ENCODE data around the gene ERBB4. TPM values are rescaled to one million over a fixed set of nuclear protein-coding genes. Genes with fewer than 3 reads are reported as not detected.

ERBB4 gene
- total RNA-seq, 1 donor from 2014 or later = 1.2 TPM

- no peaks in the 10 kb centered on the region for H3K36me3 Mint-ChIP-seq (ENCODE audit: low read depth, unreplicated experiment)
- no peaks in the 10 kb centered on the region for H3K27me3 Mint-ChIP-seq (ENCODE audit: low read depth, unreplicated experiment)
- H3K4me3 Mint-ChIP-seq (ENCODE audit: unreplicated experiment) = no peak overlapping the region
- H3K27ac Mint-ChIP-seq (ENCODE audit: unreplicated experiment) = peak overlapping the region; percentile 29
- FAIRE-seq (no peak), DNase-seq (ENCODE audit: low read depth) (peak; percentile 59)
- Histone ChIP-seq H3K36me3 (ENCODE audit: insufficient read depth, low read length) (no peaks in the 10 kb centered on the region), H2AFZ (ENCODE audit: low read depth, low read length) (no peak overlapping the region), H3K79me2 (ENCODE audit: insufficient read depth, low read length) (no peaks in the 10 kb centered on the region), H3K4me2 (ENCODE audit: low read length) (no peak overlapping the region), H3K9ac (ENCODE audit: low read length) (no peak overlapping the region), H3K27me3 (ENCODE audit: insufficient read depth, low read length) (no peaks in the 10 kb centered on the region), H3K4me3 (ENCODE audit: insufficient read depth, low read depth, low read length) (no peak overlapping the region), H3K4me1 (ENCODE audit: insufficient read depth, low read length) (no peaks in the 10 kb centered on the region), H4K20me1 (ENCODE audit: insufficient read depth, low read length) (no peaks in the 10 kb centered on the region), H3K27ac (ENCODE audit: low read depth, low read length) (no peak overlapping the region), H3K9me3 (ENCODE audit: insufficient read depth, low read depth, low read length) (no peaks in the 10 kb centered on the region)
- H3K9me3 Mint-ChIP-seq (ENCODE audit: unreplicated experiment) = no peaks in the 10 kb centered on the region
- H3K4me1 Mint-ChIP-seq (ENCODE audit: low read depth, unreplicated experiment) = peaks cover 19% of the 10 kb centered on the region
- TF ChIP-seq EZH2 (IDR thresholded peaks at IDR 0.05; ENCODE audit: insufficient read depth, low read length) = no peak
- TF ChIP-seq CTCF (IDR thresholded peaks at IDR 0.05; ENCODE audit: insufficient read depth, low read depth, low read length) = no peak
Measured at GRCh38 chr2:212157012-212157411, 381.6 kb downstream of the ERBB4 start.

GRCh38 chr2:212156088-212156487 lies 382.5 kb downstream of the ERBB4 start:
- no peak overlapping the region for H3K4me2 ChIP-seq (ENCODE audit: low read length)
- H3K36me3 ChIP-seq (ENCODE audit: insufficient read depth, low read length) = no peaks in the 10 kb centered on the region
- no peaks in the 10 kb centered on the region for H3K27me3 ChIP-seq (ENCODE audit: insufficient read depth, low read length)
- Mint-ChIP-seq H3K27me3 (ENCODE audit: low read depth, unreplicated experiment) (no peaks in the 10 kb centered on the region), H3K36me3 (ENCODE audit: low read depth, unreplicated experiment) (no peaks in the 10 kb centered on the region), H3K9me3 (ENCODE audit: unreplicated experiment) (no peaks in the 10 kb centered on the region), H3K4me1 (ENCODE audit: low read depth, unreplicated experiment) (peaks cover 19% of the 10 kb centered on the region), H3K4me3 (ENCODE audit: unreplicated experiment) (no peak overlapping the region), H3K27ac (ENCODE audit: unreplicated experiment) (no peak overlapping the region)
- no peak overlapping the region for H2AFZ ChIP-seq (ENCODE audit: low read depth, low read length)
- H3K9me3 ChIP-seq (ENCODE audit: insufficient read depth, low read depth, low read length) = no peaks in the 10 kb centered on the region
- no peak overlapping the region for H3K4me3 ChIP-seq (ENCODE audit: insufficient read depth, low read depth, low read length)
- DNase-seq (ENCODE audit: low read depth) (no peak), FAIRE-seq (no peak)
- H3K9ac ChIP-seq (ENCODE audit: low read length) = no peak overlapping the region
- no peak overlapping the region for H3K27ac ChIP-seq (ENCODE audit: low read depth, low read length)
- no peaks in the 10 kb centered on the region for H3K4me1 ChIP-seq (ENCODE audit: insufficient read depth, low read length)
- no peak for TF ChIP-seq CTCF (IDR thresholded peaks at IDR 0.05; ENCODE audit: insufficient read depth, low read depth, low read length)
- TF ChIP-seq EZH2 (IDR thresholded peaks at IDR 0.05; ENCODE audit: insufficient read depth, low read length) = no peak
- H4K20me1 ChIP-seq (ENCODE audit: insufficient read depth, low read length) = no peaks in the 10 kb centered on the region
- no peaks in the 10 kb centered on the region for H3K79me2 ChIP-seq (ENCODE audit: insufficient read depth, low read length)

GRCh38 chr2:212154477-212154878 lies 384.1 kb downstream of the ERBB4 start:
- H3K9me3 Mint-ChIP-seq (ENCODE audit: unreplicated experiment) = no peaks in the 10 kb centered on the region
- Histone ChIP-seq H2AFZ (ENCODE audit: low read depth, low read length) (no peak overlapping the region), H3K4me2 (ENCODE audit: low read length) (no peak overlapping the region), H4K20me1 (ENCODE audit: insufficient read depth, low read length) (no peaks in the 10 kb centered on the region), H3K4me3 (ENCODE audit: insufficient read depth, low read depth, low read length) (no peak overlapping the region), H3K9ac (ENCODE audit: low read length) (no peak overlapping the region), H3K9me3 (ENCODE audit: insufficient read depth, low read depth, low read length) (no peaks in the 10 kb centered on the region), H3K36me3 (ENCODE audit: insufficient read depth, low read length) (no peaks in the 10 kb centered on the region), H3K27me3 (ENCODE audit: insufficient read depth, low read length) (no peaks in the 10 kb centered on the region), H3K27ac (ENCODE audit: low read depth, low read length) (no peak overlapping the region), H3K4me1 (ENCODE audit: insufficient read depth, low read length) (no peaks in the 10 kb centered on the region), H3K79me2 (ENCODE audit: insufficient read depth, low read length) (no peaks in the 10 kb centered on the region)
- FAIRE-seq (no peak), DNase-seq (ENCODE audit: low read depth) (no peak)
- peaks cover 19% of the 10 kb centered on the region for H3K4me1 Mint-ChIP-seq (ENCODE audit: low read depth, unreplicated experiment)
- no peak overlapping the region for H3K4me3 Mint-ChIP-seq (ENCODE audit: unreplicated experiment)
- TF ChIP-seq CTCF (IDR thresholded peaks at IDR 0.05; ENCODE audit: insufficient read depth, low read depth, low read length) (no peak), EZH2 (IDR thresholded peaks at IDR 0.05; ENCODE audit: insufficient read depth, low read length) (no peak)
- H3K27me3 Mint-ChIP-seq (ENCODE audit: low read depth, unreplicated experiment) = no peaks in the 10 kb centered on the region
- no peaks in the 10 kb centered on the region for H3K36me3 Mint-ChIP-seq (ENCODE audit: low read depth, unreplicated experiment)
- H3K27ac Mint-ChIP-seq (ENCODE audit: unreplicated experiment) = no peak overlapping the region

Measured in astrocyte (in vitro differentiated cells and primary cell).